GM19463 (cell line): ENCODE measurements around the gene GALNT13.

Experiments used
- ATAC-seq: cut with Tn5 transposase; IDR thresholded peaks from one replicate; pipeline ENCODE4 v1.9.1; 2021; ENCODE audit warnings: mild to moderate bottlenecking, moderate library complexity; ENCODE audit not compliant: unreplicated experiment

GALNT13 gene

DNA sequence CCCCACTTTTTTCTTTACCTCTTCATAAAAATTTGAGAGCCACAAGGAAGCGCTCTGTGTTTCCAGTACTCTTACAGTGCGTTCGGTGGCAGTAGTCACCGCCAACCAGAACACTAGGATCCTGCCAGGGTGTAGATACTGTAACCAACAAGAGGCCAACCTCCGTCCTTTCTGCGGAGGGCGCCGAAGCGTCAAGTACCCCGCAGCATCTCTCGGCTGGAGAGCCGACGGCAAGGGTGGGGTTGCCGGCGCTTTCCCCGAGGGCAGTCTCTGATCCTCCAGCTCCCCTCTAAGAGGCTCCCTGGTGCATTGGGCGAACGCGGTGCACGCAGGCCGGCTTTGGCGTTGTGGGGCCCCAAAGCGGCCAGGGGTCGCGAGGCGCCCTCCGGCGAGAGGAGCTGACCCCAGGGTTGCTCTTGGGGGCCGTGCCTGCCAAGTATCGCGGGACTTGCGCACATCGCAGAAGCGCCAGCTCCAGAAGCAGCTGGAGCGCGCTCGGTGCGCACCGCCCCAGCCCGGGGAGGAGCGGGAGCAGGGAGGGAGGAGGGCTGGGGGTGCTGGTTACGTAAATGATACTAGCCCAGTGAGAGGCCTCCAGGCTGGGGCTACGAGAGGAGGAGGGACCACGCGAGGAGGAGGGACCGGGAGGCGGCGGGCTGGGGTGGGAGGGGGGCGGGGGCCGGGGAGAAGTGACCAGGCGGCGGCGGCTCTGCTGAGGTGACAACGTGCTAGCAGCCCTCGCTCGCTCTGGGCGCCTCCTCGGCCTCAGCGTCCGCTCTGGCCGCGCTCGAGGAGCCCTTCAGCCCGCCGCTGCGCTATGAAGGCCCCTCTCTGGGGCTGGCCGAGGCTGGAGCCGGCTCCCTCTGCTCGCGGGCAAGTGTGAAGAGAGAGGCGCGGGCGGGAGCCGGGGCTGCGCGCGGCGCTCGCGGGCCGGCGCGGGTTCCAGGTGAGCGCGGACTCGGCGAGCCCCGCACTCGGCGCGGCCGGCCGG is at the start of gene GALNT13:
TSS of gene GALNT13 (plus strand) at position 692 of the 991 bp plus-strand sequence.
- ATAC-seq = no peak

DNA sequence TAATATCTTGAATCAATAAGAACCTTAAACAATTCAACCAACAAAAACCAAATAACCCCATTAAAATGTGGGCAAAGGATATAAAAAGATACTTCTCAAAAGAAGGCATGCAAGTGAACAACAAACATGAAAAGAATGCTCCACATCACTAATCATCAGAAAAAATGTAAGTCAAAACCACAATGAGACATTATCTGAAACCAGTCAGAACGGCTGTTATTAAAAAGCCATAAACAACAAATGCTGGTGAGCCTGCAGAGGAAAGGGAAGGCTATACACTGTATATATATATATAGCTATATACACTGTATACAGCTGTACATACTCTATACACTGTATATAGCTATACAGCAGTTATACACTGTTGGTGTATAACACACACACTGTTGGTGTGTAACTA is 47.8 kb upstream of the GALNT13 start:
- no peak for ATAC-seq

DNA sequence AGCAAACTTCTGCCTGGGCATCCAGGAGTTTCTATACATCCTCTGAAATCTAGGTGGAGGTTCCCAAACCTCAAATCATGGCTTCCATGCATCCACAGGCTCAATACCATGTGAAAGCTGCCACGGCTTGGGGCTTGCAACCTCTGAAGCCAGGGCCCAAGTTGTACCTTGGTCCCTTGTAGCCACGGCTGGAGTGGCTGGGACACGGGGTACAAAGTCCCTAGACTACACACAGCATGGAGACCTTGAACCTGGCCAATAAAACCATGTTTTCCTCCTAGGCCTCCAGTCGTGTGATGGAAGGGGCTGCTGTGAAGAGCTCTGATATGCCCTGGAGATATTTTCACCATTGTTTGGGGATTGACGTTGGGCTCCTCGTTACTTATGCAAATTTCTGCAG is 43.4 kb upstream of the GALNT13 start:
- ATAC-seq = no peak

DNA sequence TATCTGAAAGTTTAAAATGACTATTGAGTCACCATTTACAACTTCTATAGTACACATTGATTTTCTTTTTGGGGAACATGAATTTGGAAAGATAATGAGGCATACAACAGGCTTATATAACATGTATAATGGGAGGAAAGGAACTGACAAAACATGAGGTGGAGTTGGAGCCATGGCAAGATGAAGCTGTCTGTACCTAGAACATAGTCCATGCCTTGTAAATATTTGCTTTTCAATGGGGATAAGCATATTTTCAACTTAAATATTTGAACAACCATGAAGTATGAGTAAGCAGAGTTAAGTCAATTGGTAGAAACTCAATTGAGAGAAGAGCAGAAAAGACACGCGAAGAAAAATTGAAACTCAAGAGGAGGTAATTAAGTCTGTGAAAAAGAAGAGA is 37.1 kb upstream of the GALNT13 start:
- no peak for ATAC-seq

DNA sequence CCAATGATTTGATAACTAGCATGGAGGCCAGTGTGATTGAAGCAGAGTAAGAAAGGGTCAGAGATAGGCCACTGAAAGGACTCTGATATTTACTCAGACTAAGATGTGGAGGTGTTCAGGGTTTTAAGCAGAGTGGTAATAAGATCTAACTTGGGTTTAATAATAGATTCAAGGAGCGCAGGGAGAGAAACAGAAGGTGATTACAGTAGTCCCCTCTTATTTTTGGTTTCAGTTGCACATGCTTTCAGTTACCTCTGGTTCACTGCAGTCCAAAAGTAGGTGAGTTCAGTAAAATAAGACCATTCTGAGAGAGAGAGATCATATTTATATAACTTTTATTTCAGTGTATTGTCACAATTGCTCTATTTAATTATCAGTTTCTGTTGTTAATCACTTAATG is 13.5 kb upstream of the GALNT13 start:
- ATAC-seq = no peak

DNA sequence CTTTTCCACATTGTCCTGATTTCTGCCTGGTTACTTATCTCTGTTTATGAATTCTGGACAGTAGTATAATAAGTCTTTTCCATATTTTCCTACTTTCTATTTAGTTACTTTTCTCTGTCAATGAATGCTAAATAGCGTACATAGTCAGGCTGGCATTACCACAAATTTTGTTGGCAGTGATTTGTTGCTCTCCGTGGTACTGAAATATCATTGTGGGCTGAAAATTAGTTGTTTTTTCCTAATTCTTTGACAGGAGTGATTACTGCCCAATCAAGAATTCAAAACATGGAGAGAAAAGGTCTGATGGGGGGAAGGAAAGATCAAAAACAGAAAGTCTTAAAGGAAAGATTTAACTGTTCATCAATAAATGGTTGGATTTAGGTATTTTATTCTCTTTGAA is 7.7 kb upstream of the GALNT13 start:
- no peak for ATAC-seq

DNA sequence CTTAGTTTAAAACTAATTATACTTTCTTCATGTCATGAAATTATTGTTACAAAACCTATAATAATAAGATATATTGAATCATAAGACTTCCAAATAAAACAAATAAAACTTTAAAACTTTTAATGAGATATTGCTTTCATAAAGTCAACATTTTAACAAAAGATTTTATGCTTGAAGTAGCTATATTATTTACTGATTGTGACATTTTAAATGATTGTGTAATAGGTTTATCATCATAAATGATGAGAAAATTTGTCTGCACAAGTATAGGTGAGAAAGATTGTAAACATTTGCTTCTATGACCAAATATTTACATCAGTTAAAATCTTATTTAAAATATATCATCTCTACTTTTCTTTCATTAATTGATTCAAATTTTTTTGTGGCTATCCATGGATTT is 5.1 kb upstream of the GALNT13 start:
- ATAC-seq = no peak

DNA sequence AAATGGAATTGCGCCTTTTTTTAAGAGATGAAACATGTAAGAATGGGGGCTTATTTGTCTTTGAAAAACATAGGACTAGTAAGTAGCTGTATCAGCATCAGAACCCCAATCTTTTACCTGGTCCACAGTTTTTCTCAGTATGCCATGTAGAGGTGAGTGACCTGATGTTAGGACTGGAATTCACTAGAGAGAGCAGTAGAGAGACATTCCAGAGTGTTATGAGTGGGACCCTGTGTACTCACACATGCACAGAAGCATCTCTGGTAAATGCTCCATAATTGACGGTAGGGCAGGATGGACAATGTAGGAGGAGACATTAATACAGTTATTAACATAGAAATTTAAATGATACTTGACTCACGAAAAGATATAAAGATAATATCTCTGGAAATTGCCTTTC is 1.4 kb upstream of the GALNT13 start:
- ATAC-seq = no peak

DNA sequence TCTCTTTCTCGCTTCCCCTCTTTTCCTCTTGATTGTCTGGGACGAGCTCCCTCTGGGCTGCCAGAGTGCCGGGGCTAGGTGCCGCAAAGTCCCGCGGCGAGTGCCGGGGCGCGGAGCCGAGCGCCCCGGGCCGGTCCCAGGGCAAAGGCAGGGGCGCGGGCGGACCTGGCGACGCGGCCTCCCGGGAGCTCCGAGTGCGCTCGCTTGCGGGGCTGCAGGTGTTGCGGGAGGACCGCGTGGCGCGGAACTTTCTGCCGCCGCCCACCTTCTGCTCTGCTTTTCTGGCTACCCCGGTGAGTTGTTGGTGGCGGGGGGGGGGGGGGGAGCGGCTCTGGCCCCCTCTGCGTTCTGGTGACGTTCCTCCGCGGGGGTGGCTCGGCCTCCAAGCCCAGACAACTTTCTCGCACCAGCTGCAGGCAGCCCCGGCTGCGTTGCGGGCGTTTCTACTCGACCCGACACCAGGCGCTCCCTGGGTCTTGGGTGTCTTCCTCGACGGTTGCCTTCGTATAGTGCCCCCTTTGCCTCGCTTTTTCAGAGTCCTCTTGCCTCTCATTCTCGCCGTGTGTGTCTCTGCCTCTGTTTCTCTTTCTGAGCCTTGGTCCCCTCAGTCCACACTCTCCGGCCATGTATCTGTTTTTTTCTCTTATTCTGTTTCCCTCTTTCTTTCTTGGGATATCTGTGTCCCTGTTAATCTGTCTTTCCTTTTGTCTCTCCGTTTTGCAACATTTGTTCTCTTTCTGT is 759 bp downstream of the GALNT13 start:
- ATAC-seq = no peak

DNA sequence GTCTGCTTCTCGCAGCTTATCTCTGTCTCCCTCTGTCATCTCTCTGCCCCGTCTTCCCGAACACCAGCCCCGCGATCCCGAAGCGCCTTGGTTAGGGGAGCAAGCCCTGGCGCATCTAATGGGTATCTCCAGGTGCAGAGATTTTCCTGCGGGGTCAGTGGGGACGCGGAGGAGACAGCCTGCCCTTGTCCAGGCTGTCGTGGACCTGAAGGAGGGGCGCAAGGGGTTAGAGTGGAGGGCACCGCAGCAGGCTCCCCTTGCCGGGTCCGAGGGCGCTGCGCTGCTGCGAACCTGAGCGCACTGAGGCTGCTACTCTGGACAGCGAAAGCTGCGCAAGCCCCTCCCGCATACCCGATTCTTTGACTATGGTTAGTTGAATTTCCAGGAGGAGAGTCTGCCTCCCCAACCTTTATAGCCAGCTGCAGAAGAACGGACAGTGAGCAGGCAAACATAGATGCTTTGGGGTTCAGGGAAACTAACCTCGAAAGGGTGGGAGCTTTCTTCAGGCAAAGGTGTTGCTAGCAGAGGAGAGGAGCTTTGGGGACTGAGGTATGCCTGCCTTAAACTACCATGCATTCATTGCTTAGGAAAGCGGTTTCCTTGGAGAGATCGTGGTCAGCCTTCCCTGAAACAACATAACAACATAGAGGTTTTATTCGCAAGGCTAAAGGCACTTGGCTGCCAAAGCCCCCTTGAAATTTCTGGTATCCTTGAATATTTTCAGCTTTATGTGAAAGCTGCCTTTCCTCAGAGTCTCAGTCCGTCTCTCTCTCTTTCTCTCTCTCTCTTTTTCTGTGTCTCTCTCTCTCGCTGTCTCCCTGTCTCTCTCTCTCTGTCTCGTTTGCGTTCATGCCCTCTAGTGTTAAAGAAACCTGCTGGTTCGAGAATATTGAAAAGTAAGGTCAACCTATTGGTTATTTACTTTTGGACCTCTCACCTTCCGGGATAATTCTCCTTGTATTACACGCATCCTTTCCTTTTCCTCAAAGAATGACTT is 1.6 kb downstream of the GALNT13 start:
- ATAC-seq = no peak

DNA sequence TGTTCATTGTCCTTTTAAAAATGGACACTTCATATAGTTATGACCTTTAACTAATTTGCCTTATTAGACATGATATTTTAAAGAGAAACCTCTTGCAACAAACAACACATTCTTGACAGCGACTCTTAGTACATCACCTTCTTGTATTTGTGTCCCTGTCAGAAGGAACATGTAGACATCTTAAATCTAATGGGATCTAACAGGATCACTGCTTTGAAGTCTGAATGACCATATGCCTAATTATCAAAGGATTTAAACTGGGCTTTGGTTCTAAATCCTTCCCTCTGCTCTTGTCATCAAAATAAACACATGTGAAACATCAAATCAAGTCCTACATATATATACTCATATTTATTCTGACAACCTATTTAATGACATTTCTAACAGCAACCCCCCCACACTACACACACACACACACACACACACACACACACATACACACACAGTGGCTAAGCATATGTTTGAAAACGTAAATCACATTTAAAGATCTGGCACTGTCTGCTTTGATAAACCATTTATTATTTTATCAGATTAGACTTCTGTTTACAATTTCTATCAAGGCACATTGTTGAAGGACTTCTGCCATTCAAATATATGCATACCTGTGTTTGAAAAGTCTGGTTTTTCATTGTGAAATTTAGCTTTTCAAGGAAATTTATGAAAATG is 4.2 kb downstream of the GALNT13 start:
- no peak for ATAC-seq

DNA sequence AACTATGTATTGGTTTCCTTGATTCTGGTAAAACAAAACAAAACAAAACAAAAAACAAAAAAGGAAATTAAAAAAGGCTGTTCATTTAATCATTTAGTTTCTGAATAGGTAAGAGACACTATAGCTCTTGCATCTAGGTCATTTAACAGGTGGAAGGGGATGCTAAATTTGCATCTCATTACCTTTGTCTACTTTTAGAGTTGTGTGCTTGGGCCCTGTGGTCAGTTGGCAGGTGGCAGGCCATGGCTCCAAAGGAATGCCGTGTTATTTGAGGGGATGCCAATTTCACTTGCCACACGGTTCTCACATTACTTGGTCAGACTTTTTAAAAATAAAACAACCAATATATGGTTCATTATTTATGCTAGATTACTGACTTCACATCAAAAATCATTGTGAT is 9.2 kb downstream of the GALNT13 start:
- ATAC-seq = no peak

DNA sequence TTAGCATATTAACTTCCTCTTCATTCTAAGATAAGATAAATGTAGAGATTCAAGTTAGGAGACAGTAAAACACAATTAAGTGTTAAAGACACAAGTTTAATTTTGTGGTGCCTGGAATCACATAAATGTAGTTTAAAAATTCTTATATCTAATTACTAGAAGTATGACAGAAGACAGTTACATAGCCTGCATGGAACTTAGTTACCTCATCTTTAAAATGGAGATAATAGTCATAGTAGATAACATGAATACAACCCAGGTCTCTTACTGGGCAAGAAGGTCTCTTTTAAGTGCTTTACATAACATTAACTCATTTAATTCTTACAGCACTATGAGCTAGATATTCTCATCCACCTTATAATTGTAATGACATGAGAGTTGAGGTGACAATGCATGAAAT is 15.1 kb downstream of the GALNT13 start:
- no peak for ATAC-seq

DNA sequence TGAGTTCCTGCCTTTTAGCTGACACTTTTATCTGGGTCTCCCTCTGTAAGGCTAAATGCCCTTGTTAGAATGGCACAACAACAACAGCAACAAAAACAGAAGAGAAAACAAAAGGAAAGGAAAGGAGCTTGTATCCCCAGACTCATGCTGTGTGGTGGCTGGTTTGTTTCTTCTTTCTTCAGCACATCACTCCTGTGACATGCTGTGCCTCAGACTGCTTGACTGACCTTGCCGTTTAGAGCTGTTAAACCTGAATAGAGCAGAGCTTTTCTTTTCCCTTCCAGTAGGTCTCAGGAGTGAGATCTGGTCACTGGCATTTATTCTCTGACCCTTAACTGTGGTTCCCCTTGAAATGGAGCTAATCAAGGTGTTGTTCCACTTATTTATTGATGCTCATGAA is 18.9 kb downstream of the GALNT13 start:
- no peak for ATAC-seq

DNA sequence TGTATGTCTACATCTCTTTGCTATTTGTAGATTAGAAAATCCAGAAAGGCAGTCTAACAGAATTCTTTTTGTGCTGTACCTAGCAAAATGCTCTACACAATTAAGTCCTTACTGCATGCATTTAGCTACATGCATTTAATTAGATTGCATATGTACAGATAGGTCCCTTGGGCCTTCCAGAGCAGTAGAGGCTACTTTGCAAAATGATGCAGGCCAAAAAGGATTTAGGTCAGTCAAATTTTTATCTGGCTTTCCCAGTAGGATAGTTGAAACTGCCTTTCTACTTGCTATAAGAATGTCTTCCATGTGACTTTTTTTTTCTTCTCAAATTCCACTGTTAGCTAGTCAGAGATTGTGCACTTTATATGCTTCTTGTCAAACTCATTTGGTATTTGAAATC is 19.3 kb downstream of the GALNT13 start:
- ATAC-seq = no peak

DNA sequence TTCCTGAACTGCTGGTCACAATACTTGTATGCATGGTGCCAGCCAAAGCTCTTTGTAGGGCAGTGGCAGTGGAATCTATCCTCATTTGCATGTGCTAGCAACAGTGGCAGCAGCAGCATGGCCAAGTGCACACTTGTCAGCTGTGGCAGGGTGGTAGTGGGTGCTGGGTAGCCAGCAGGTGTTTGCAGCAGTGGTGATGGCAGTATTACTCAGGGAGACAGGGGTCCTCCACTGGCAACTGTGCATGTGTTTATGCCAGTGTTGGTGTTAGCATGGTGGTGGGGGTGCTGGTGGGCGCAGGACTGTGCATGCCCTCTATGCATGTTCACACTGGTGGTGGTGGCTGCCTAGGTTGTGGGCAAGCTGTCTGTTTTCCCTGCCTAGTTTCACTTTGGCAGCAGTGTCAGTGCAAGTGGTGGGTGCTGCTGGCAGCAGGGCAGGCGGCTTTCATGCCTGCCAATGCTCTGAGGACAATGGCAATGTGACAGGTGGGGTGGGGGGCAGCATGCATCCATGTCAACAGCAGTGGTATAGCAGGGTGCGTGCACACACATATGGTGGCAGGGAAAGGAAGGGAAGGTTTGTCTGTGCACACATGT is 41.2 kb downstream of the GALNT13 start:
- ATAC-seq = no peak

DNA sequence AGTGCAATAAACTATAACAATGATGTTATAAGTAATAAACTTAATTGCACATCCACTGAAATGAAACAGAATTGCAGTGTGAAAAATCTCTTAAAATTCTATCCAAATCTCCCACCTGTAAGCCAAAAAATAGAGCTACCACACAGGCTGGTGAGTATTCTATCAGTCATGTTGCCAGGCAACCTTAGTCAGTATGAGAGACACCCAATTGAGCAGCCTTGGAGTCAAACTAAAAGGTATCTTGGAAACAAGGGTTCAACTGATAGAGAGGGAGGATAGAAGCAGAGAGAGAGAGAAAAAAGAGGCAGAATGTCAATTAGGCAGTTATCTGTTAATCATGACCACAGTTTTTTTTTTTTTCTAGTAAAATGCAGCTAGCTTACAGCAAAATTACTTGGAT is 45.8 kb downstream of the GALNT13 start:
- no peak for ATAC-seq

DNA sequence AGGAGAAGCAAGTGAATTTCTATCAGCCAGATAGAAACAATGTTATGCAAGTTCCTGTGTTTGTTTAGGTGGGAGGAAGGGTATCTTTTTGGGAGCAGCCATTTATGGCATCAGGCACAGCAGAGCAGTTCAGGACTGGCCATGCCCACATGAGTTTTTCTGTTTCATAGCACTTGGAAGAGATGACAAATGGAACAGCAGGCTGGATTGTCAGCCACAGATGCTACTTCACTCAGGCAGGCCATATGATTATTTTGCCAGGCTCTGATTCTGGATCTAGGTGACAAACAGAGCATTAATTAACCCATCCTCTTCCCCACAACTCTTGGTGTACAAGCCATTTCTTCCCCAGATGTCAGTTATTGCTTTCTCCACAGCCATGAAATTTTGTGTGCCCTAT is 63.8 kb downstream of the GALNT13 start:
- ATAC-seq = no peak

DNA sequence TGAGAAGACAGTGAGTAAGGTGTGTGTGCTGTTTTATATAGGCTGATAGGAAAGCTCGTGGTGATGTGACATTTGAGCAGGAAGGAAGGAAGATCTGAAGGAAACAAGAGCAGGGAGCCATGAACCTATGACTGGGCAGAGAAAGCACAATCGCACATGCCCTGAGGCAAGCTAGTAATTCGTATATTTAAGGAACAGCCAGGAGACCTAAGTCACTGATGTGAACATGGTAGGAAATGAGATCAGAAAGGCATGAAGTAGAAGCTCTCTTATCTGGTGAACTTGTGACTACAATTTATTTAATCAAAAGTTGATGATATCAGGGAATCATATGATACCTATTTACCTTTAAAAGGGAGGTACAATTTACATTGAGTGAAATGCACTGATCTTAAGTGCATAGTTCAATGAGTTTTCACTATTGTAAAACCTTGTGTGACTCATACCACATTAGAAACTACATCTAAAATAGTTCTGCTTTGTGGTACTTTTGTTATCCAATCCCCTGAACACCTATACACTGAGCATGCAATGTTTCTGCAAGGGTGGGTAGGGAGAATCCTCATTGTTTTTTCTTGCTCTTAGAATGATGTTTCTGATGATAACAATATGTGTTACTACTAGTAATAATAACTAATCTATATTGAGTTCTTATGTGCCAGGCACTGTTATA is 67.5 kb downstream of the GALNT13 start:
- no peak for ATAC-seq
